ENCODE data around the gene THBS3.

- TF ChIP-seq EZH2 (IDR thresholded peaks at IDR 0.05; ENCODE audit: low read length) = no peak
- no peak for TF ChIP-seq CTCF (optimal IDR thresholded peaks at IDR 0.05 in 1 of 3, IDR thresholded peaks at IDR 0.05 in 1 of 3, conservative IDR thresholded peaks at IDR 0.05 in 1 of 3; ENCODE audit: extremely low read depth in 1 of 3, insufficient read depth in 2 of 3, low read length in 3 of 3)
Observed at GRCh38 chr1:155160128-155160527, 47.6 kb downstream of the THBS3 start.
